ENCODE data around the gene HOXB2.

Gene HOXB2

GRCh38 chr17:48590607-48591161, 45.8 kb upstream of the HOXB2 start:
- TF ChIP-seq, protein P1, sequence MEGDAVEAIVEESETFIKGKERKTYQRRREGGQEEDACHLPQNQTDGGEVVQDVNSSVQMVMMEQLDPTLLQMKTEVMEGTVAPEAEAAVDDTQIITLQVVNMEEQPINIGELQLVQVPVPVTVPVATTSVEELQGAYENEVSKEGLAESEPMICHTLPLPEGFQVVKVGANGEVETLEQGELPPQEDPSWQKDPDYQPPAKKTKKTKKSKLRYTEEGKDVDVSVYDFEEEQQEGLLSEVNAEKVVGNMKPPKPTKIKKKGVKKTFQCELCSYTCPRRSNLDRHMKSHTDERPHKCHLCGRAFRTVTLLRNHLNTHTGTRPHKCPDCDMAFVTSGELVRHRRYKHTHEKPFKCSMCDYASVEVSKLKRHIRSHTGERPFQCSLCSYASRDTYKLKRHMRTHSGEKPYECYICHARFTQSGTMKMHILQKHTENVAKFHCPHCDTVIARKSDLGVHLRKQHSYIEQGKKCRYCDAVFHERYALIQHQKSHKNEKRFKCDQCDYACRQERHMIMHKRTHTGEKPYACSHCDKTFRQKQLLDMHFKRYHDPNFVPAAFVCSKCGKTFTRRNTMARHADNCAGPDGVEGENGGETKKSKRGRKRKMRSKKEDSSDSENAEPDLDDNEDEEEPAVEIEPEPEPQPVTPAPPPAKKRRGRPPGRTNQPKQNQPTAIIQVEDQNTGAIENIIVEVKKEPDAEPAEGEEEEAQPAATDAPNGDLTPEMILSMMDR (IDR thresholded peaks at IDR 0.05; ENCODE audit: insufficient read depth, missing control alignments) = no peak
- no peak for FAIRE-seq
- DNase-seq (ENCODE audit: insufficient read length, low spot score) = no peak

GRCh38 chr17:48589831-48590606, 45.1 kb upstream of the HOXB2 start, which contains the start of gene HOXB3:
TSS of gene HOXB3 (minus strand) at chr17:48590241. CDS start at chr17:48552474, 37,767 bp downstream.
- TF ChIP-seq, protein P1 (IDR thresholded peaks at IDR 0.05; ENCODE audit: insufficient read depth, missing control alignments) = no peak
- DNase-seq (ENCODE audit: insufficient read length, low spot score) = no peak
- no peak for FAIRE-seq

DNA sequence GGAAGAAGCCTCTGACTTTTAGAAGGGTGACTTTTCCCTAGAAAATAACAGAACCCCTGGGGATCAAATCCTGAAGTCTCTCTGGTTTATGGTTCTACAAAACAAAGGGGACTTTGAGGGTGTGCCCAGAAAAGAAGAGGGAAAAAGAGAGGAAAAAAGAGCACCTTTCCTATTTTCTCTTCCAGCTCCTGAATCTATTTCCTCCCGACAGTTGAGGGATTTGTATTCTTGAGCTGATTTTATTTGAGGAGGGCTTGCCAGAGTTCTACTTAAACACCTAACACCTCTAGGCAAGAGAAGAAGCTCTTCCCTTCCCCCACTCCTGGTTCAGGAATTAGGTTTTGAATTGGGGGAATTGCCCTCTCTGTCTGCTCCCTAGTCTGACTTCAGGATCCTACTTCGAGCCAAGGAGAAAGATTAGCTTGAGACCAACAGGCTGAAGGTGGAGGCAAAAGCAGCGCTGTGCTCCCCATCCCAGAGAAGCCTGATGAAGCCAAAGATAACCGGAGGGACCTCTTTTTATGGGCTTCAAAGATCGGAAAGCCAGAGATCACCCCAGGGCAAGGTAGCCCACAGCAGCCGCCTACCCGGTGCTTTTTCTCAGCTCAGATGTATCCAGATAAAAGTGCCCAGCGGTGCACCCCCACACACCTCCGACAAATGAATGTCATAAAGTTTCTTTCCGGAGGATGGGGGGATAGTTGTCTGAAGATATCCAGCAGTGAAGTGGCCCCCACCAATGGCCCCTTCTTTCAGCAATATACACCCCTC, 44.3 kb upstream of the HOXB2 start:
- FAIRE-seq = no peak
- DNase-seq (ENCODE audit: insufficient read length, low spot score) = no peak
- TF ChIP-seq, protein P1 (IDR thresholded peaks at IDR 0.05; ENCODE audit: insufficient read depth, missing control alignments) = no peak

GRCh38 chr17:48588528-48588927, 43.6 kb upstream of the HOXB2 start:
- FAIRE-seq = no peak
- TF ChIP-seq, protein P1 (IDR thresholded peaks at IDR 0.05; ENCODE audit: insufficient read depth, missing control alignments) = no peak
- DNase-seq (ENCODE audit: insufficient read length, low spot score) = no peak

GRCh38 chr17:48588074-48588415, 43.1 kb upstream of the HOXB2 start:
- DNase-seq (ENCODE audit: insufficient read length, low spot score) (no peak), FAIRE-seq (no peak)
- TF ChIP-seq, protein P1 (IDR thresholded peaks at IDR 0.05; ENCODE audit: insufficient read depth, missing control alignments) = no peak

DNA sequence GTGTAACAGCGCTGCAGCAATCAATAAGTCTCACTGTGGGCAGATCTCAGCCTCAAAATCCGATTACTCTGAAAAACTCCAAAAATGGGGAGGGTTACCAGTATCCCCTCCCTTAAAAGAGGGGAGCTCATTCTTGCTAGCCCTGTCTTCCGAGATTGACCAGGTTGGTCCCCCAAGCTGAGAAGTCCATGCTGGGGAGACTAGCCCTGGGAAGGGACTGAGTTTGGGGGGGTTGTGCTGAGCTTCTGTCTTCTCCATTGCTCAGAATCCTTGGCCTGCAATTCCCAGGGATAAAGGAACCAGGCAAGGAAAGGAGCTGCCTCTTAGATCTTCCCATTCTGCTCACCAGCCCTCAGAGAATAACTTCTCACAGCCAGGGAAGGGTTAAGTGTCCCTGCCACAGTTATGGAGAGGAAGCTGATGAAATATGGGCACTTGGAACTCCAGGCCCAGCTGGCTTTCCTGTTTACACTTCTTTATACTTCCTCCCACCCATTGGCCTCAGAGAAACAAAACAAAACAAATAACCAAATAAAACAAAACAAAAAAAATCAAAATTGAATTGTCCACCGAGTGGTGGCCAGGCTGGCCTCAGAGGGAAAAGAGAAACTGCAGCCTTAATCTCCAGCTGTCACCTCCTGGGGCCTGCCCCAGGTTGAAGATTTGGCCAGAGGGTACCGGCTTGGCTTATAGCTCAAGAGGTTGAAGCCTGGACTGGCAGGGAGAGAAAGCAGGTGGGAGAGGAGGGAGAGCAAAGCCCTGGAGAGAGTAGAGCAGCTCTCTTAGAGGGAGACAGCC, 42.6 kb upstream of the HOXB2 start:
- DNase-seq (ENCODE audit: insufficient read length, low spot score) = no peak
- no peak for FAIRE-seq
- TF ChIP-seq, protein P1 (IDR thresholded peaks at IDR 0.05; ENCODE audit: insufficient read depth, missing control alignments) = no peak
